GM18499 (cell line): ENCODE results near the gene ARFIP2.
A peak's percentile ranks its signal among the peaks of the same experiment; 100 is the strongest.

Experiments
- ATAC-seq: cut with Tn5 transposase; IDR thresholded peaks from one replicate; pipeline ENCODE4 v1.9.1; 2021; ENCODE audit warnings: moderate number of reproducible peaks; ENCODE audit not compliant: insufficient read depth, unreplicated experiment

The ARFIP2 gene

DNA sequence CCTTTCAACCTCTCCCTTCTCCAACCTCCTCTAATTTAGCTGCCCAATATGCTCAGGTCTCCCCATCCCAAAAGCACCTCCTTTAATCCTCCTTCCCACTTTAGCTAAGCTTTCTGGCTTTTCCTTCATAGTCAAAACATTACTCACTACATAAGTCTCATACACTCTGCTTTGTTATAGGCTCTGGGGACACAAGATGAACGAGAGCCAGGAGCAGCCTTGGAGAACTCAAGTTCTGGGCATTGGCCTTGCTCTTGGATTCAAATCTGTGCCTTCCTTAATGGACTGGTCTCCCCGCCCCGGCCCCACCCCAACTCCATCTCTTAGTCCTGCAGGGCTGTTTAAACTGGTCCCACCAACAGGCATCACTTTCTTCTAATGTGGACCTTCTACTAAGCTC is 28.9 kb downstream of the ARFIP2 start:
- no peak for ATAC-seq

DNA sequence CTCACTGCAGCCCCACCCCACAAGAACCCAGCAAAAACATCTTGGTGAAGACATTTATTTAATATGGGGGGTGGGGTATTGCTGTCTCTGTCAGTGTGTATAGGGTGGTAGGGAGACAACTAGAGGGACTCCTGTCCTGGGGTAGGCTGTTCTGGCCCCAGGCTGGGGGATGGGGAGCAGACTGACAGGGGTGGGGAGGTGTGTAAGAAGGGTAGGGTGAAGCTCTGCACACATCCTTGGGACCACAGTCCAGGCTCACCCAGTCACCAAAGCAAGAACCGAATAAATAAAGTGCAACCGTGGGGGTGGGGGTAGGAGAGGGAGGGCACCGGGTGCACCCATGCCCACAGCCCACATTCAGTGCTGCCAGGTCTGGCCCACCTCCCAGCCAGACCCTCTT is 32.6 kb downstream of the ARFIP2 start:
- no peak for ATAC-seq

DNA sequence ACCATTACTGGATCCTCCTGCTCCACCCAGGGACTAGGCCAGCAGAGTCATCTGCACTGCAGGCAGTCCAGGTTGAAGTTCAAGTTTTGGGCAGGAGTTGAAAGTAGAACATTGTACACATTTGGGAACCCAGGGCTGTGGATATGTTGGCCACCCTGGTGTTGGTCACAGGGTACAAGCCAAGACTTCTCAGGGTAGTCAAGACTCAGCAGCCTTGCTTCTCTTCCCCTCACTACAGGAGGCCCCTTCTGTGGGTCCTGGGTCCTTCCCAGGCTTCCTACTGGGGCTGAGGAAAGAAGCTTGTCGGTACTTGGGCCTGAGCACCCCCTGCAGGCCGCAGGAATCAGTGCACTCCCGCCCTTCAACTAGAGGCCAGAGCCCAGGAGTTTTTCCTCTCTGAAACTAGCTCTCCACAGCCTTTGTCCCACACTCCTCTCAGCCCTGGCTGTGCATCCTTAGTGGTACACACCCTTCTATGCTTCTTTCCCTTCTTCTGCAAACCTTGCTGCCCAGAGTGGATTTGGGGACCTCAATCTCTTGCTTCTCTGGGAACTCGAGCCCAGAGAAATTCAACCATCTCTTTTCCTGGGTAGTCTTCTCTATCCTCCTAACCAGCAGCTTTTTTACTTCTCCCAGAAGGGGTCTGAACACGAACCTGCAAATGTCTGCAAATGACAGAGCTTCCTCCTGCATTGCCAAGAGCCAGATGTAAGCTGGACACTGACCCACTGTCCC is 37.7 kb downstream of the ARFIP2 start:
- peak; percentile 48 for ATAC-seq

DNA sequence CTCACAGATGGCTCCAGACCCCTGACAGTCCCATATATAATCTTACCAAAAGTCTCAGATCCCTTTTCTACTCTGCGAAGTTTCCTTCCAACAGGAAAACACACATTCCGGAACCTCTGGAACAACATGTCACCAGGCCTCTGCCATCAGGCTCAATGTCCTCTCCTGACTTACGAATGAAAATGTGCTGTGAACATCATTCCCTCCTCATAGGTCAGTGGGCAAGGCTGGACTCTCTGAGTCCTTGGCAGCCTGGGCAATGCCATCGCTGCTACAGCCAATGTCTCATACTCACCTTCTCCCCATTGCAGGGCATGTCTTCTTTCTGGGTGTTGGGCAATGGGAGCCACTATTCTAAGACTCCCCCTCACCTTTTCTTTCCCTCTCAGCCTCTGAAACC is 38.7 kb downstream of the ARFIP2 start:
- no peak for ATAC-seq

DNA sequence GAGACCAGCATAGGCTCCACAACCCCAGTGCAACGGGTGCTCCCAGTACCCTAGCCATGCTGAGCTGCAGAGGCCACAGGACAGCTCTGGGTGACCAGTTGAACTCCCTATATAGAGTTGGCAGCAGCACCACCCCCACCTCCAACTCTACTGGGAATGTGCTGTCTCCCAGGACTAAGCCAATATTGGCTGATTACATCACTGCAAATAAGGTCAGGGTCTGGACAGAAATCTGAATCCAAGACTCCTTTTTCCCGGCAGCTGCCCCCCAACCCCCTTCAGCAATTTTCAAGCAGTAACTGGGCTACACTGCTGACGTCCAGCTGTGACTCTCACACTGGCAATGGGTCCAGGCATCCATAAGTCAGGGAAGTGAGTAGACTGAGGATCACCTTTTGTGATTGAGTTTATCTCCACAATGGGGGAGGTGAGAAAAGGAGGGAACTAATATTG is 40.2 kb downstream of the ARFIP2 start, which contains the start of gene HPX:
Gene HPX (minus strand): TSS at position 82 of the 453 bp plus-strand sequence. CDS start 24 bp downstream, at position 58.
- ATAC-seq: no peak

DNA sequence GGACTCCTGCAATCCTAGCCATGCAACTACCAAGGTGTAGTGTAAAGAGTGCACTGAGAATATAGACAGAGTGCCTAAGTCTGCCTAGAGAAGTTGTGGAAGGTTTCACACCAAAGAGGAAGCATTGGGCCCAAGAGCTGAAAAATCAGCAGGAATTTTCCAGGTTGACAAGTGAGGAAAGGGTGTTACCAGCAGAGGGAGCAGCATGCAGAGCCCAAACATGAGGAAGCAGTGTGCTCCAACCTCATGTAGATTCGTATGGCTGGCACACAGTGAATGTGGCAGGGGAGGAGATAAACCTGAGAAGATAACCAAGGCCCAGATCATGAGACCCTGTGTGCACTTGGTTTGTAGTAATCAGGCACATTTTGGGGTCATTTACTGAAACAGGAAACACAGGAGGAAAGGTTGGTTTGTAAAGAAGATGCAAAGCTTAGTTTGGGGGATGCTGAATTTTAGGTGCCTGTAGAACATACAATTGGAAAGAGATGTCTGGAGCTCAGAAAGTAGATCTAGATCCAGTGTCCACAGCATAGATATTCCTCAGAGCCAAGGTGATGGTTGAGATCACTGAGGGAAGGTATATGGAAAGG is 42.1 kb downstream of the ARFIP2 start:
- no peak for ATAC-seq

DNA sequence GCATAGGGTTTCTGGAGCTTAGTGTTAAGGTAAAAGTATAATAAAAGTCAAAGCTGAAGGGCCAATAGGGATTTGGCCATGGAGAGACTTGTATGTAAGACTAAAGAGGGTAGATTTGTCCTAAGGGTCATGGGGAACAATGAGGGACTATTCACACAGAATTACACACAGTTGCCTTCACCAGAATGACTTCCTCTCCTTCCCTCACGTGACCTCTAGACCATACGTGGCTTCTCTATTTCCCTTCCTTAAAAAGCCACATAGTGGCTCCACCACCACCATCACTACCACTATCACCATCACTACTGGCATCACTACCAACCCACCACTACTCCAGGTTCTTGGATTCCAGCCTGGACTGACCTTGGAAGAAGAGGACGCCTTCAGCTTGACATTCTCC is 43.1 kb downstream of the ARFIP2 start:
- no peak for ATAC-seq

DNA sequence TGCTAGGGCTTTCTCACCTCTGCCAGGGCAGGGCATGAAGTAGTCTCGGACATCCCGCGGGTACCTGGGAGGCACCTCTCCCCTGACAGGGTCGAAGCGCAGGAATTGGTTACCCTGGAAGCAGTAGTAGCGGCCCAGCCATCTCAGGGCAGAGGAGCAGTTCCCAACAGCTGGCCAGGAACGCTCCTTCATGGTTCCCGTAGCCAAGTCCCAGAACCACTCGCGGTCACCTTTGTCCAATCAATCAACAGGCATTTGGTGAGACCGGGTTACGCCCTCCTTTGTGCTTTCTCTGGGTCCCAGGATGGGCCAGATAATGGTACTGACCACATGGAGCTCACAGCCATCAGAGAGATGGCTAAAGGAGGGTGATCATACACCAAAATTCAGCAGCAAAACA is 43.7 kb downstream of the ARFIP2 start:
- ATAC-seq: no peak

DNA sequence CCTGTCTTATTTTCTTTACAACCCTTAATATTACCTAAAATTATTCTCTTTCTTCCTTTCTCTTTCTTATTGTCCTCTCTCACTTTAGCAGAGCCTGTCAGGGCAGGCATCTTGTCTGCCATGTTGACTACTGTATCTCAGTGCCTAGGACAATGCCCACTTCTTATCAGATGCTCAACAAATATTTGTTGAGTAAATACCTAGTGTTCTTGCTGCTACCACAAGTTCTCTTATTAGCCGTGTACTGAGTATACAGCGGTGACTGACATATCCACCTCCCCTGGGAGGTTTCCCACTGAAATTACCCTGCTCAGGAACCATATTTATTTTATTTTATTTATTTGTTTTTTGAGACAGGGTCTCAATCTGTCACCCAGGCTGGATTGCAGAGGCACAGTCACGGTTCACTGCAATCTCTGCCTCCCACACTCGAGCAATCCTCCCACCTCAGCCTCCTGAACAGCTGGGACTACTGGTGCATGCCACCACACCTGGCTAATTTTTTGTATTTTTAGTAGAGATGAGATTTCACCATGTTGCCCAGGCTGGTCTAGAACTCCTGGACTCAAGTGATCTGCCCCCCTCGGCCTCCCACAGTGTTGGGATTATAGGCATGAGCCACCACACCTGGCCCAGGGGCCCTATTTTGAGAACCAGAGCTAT is 47.0 kb downstream of the ARFIP2 start:
- no peak for ATAC-seq

DNA sequence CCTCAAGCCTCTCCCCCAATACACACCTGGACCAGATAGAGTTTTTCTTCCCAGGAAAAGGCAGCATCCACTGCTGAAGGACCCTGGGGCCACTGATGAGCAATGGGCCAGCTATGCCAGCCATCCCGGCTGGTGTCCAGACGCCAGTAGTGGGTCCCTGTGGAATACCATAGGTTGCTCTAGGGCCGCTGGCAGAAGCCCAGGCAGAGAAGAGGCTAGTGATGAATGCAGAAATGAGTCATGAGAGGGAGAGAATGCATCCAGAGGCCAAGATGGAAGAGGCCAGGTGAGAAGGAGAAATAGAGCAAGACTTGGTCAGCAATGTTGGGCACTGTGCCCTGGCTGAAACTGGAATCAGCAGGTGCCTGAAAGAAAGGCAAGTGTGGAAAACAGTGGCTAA is 49.3 kb downstream of the ARFIP2 start:
- ATAC-seq: no peak

DNA sequence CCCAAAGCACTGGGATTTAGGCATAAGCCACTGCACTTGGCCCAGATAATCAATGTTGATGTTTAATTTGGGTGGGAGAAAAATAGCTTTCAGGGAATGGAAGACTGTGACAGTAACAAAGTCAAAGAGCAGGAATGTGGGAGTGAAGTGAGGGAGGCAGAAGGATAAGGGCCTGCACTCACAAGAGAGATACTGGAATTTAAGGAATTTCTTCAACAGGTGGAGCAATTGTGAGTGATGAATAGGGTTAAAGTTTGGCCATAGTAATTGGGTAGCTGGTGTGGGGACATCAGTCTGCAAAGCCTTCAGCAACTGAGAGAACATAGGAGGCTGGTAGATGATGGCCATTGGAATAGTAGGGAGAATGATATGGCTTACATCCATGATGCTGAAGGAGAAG is 53.6 kb downstream of the ARFIP2 start:
- ATAC-seq: no peak
